Bronchial epithelial cell (primary cell): ENCODE data around the gene UNC93A. TPM values are rescaled to one million over a fixed set of nuclear protein-coding genes. Genes with fewer than 3 reads are reported as not detected.
"Not testable (repeated sequence)": the region's sequence is repeated elsewhere in the genome, so short reads cannot be mapped to it uniquely, and the experiment has no call there.

Source experiments
- DNase-seq: peaks from one replicate; pipeline ENCODE4 v3.0.0-alpha.2; 2010; ENCODE audit warnings: low read depth
- FAIRE-seq: peaks from 2 replicates; lab custom pipeline; 2011; peaks lifted over from hg19 to GRCh38; lab: Jason Lieb, UNC
- H3K27me3 ChIP-seq: 2 replicates; pipeline ENCODE4 v1.5.1; 2011; ENCODE audit warnings: low read length; ENCODE audit not compliant: control insufficient read depth, insufficient read depth
- H3K36me3 ChIP-seq: 2 replicates; pipeline ENCODE4 v1.5.1; 2011; ENCODE audit warnings: low read length; ENCODE audit not compliant: control insufficient read depth, insufficient read depth
- H3K4me3 ChIP-seq: 2 replicates; pipeline ENCODE4 v1.5.1; 2011; ENCODE audit warnings: mild to moderate bottlenecking, low read depth, low read length, control low read depth
- CTCF ChIP-seq: IDR thresholded peaks from 2 replicates; pipeline ENCODE4 v1.5.1; 2011; ENCODE audit warnings: mild to moderate bottlenecking, moderate library complexity, low read length, control low read depth, inconsistent platforms; ENCODE audit not compliant: insufficient read depth, severe bottlenecking
- total RNA-seq: library from RNA; depleted of rRNA; stranded (reverse); fragments of >200 nt; gene quantifications from 2 replicates; pipeline ENCODE4 v1.2.1, GENCODE V29; 2014

Gene UNC93A
- total RNA-seq, 1 donor from 2014 or later, result not detected

GRCh38 chr6:167356874-167357273 lies 65.8 kb downstream of the UNC93A start:
- FAIRE-seq, result no peak
- Histone ChIP-seq H3K4me3 (no peak overlapping the region), H3K36me3 (no peaks in the 10 kb centered on the region), H3K27me3 (no peaks in the 10 kb centered on the region)
- DNase-seq, result no peak
- TF ChIP-seq CTCF, result no peak

- H3K27me3 ChIP-seq, H3K4me3 ChIP-seq, H3K36me3 ChIP-seq, DNase-seq: not testable (repeated sequence)
- FAIRE-seq, result peak; percentile 97
Measured at GRCh38 chr6:167358394-167358793, 67.3 kb downstream of the UNC93A start.

GRCh38 chr6:167361170-167361569 lies 70.1 kb downstream of the UNC93A start:
- not testable (repeated sequence) for H3K36me3 ChIP-seq, H3K4me3 ChIP-seq, H3K27me3 ChIP-seq, FAIRE-seq, DNase-seq

Other genes with a start within 250 kb of the UNC93A start
- gene CCR6, start 168.2 kb upstream of the UNC93A start, total RNA-seq, result not detected in 2 replicates
- gene GPR31, start 133.3 kb upstream of the UNC93A start, total RNA-seq, result not detected in 2 replicates
- not detected in 2 replicates for gene TTLL2, start 33.8 kb downstream of the UNC93A start, total RNA-seq